NCI-H1694 treated with DMSO at 0.1 percent for 48 hours (cell line): ENCODE results near the gene SULT1A2.
"Not testable (repeated sequence)": the region's sequence is repeated elsewhere in the genome, so short reads cannot be mapped to it uniquely, and the experiment has no call there.

Experiments used
- DNase-seq: peaks from one replicate; lab custom pipeline; 2025; lab: John Stamatoyannopoulos, UW

SULT1A2 gene

GRCh38 chr16:28558456-28558855, 38.4 kb downstream of the SULT1A2 start:
- DNase-seq, result no peak

GRCh38 chr16:28556914-28557320, 39.9 kb downstream of the SULT1A2 start:
- no peak for DNase-seq

- DNase-seq, result no peak
These were observed 41.3 kb downstream of the SULT1A2 start for GRCh38 chr16:28555561-28555960.

- no peak for DNase-seq
These were observed 42.0 kb downstream of the SULT1A2 start for GRCh38 chr16:28554634-28555423.

GRCh38 chr16:28553776-28554633, 42.8 kb downstream of the SULT1A2 start, which contains the start of gene SGF29:
TSS of gene SGF29 (plus strand) at chr16:28553920. CDS start at chr16:28581070, 27,150 bp downstream.
- peak; percentile 81 for DNase-seq

- DNase-seq, result peak; percentile 45
These were observed 47.5 kb downstream of the SULT1A2 start for GRCh38 chr16:28549301-28549899.

- DNase-seq, result no peak
These were observed 48.5 kb downstream of the SULT1A2 start for GRCh38 chr16:28548306-28548802.

- no peak for DNase-seq
These were observed 50.2 kb downstream of the SULT1A2 start for GRCh38 chr16:28546626-28547025.

- DNase-seq, result not testable (repeated sequence)
These were observed 50.9 kb downstream of the SULT1A2 start for GRCh38 chr16:28545964-28546363.

GRCh38 chr16:28544998-28545397, 51.9 kb downstream of the SULT1A2 start:
- no peak for DNase-seq

- no peak for DNase-seq
These were observed 53.8 kb downstream of the SULT1A2 start for GRCh38 chr16:28543072-28543471.

- DNase-seq, result no peak
These were observed 54.2 kb downstream of the SULT1A2 start for GRCh38 chr16:28542646-28543045.
